Mononuclear cell (primary cell): ENCODE results near the gene PLAGL2. TPM values are rescaled to one million over a fixed set of nuclear protein-coding genes. Genes with fewer than 3 reads are reported as not detected.

Experiments
- H3K27me3 ChIP-seq: 2 replicates; pipeline ENCODE4 v1.6.0; 2011; ENCODE audit warnings: low read length, control low read depth; ENCODE audit not compliant: insufficient read depth
- H3K4me1 ChIP-seq: 2 replicates; pipeline ENCODE4 v1.5.1; 2011; ENCODE audit warnings: mild to moderate bottlenecking, low read length, control low read depth; ENCODE audit not compliant: insufficient read depth
- H3K4me3 ChIP-seq: 2 replicates; pipeline ENCODE4 v1.5.1; 2011; ENCODE audit warnings: mild to moderate bottlenecking, low read length, moderate library complexity
- H3K9me3 ChIP-seq: 2 replicates; pipeline ENCODE4 v1.5.1; 2011; ENCODE audit warnings: low read depth, mild to moderate bottlenecking, control low read depth, low read length
- total RNA-seq: library from RNA; depleted of rRNA; stranded (reverse); fragments of >200 nt; gene quantifications from one replicate; pipeline ENCODE4 v1.2.3, GENCODE V29; 2012

Gene PLAGL2
- total RNA-seq, 1 donor, result 14.1 TPM

GRCh38 chr20:32160341-32160740 is 47.2 kb downstream of the PLAGL2 start:
- no peaks in the 10 kb centered on the region for H3K9me3 ChIP-seq
- peaks cover 6% of the 10 kb centered on the region for H3K4me1 ChIP-seq
- no peaks in the 10 kb centered on the region for H3K27me3 ChIP-seq
- no peak overlapping the region for H3K4me3 ChIP-seq

- H3K4me3 ChIP-seq, result no peak overlapping the region
- no peaks in the 10 kb centered on the region for H3K9me3 ChIP-seq
- peaks cover 9% of the 10 kb centered on the region for H3K4me1 ChIP-seq
- H3K27me3 ChIP-seq, result no peaks in the 10 kb centered on the region
These were observed 47.7 kb downstream of the PLAGL2 start for GRCh38 chr20:32159766-32160221.

- H3K27me3 ChIP-seq, result no peaks in the 10 kb centered on the region
- H3K4me1 ChIP-seq, result peaks cover 14% of the 10 kb centered on the region
- H3K9me3 ChIP-seq, result no peaks in the 10 kb centered on the region
These were observed 48.4 kb downstream of the PLAGL2 start for GRCh38 chr20:32158943-32159660.

GRCh38 chr20:32158351-32158750 is 49.2 kb downstream of the PLAGL2 start:
- Histone ChIP-seq H3K4me3 (no peak overlapping the region), H3K4me1 (peaks cover 14% of the 10 kb centered on the region), H3K9me3 (no peaks in the 10 kb centered on the region), H3K27me3 (no peaks in the 10 kb centered on the region)

More at GRCh38 chr20:32158943-32159660, 48.4 kb downstream of the PLAGL2 start:
- no peak overlapping the region for H3K4me3 ChIP-seq

- Histone ChIP-seq H3K9me3 (no peaks in the 10 kb centered on the region), H3K4me1 (peaks cover 14% of the 10 kb centered on the region), H3K27me3 (no peaks in the 10 kb centered on the region), H3K4me3 (no peak overlapping the region)
These were observed 49.9 kb downstream of the PLAGL2 start for GRCh38 chr20:32157611-32158010.

GRCh38 chr20:32155017-32155981 is 52.2 kb downstream of the PLAGL2 start:
- no peak overlapping the region for H3K4me3 ChIP-seq
- H3K27me3 ChIP-seq, result no peaks in the 10 kb centered on the region
- H3K9me3 ChIP-seq, result no peaks in the 10 kb centered on the region
- H3K4me1 ChIP-seq, result peaks cover 14% of the 10 kb centered on the region

- Histone ChIP-seq H3K4me1 (peaks cover 14% of the 10 kb centered on the region), H3K9me3 (no peaks in the 10 kb centered on the region), H3K27me3 (no peaks in the 10 kb centered on the region), H3K4me3 (no peak overlapping the region)
These were observed 53.8 kb downstream of the PLAGL2 start for GRCh38 chr20:32153771-32154170.

GRCh38 chr20:32153156-32153665 is 54.3 kb downstream of the PLAGL2 start:
- Histone ChIP-seq H3K4me1 (peaks cover 14% of the 10 kb centered on the region), H3K4me3 (no peak overlapping the region), H3K9me3 (no peaks in the 10 kb centered on the region), H3K27me3 (no peaks in the 10 kb centered on the region)

GRCh38 chr20:32152421-32153155 is 55.0 kb downstream of the PLAGL2 start:
- peaks cover 14% of the 10 kb centered on the region for H3K4me1 ChIP-seq
- no peak overlapping the region for H3K4me3 ChIP-seq
- H3K9me3 ChIP-seq, result no peaks in the 10 kb centered on the region
- H3K27me3 ChIP-seq, result no peaks in the 10 kb centered on the region

- H3K9me3 ChIP-seq, result no peaks in the 10 kb centered on the region
- no peaks in the 10 kb centered on the region for H3K27me3 ChIP-seq
- H3K4me1 ChIP-seq, result peaks cover 8% of the 10 kb centered on the region
- no peak overlapping the region for H3K4me3 ChIP-seq
These were observed 57.2 kb downstream of the PLAGL2 start for GRCh38 chr20:32150291-32150848.

GRCh38 chr20:32149566-32150170 is 57.9 kb downstream of the PLAGL2 start:
- H3K9me3 ChIP-seq, result no peaks in the 10 kb centered on the region
- H3K4me1 ChIP-seq, result peaks cover 3% of the 10 kb centered on the region
- H3K27me3 ChIP-seq, result no peaks in the 10 kb centered on the region
- no peak overlapping the region for H3K4me3 ChIP-seq

- Histone ChIP-seq H3K9me3 (no peaks in the 10 kb centered on the region), H3K27me3 (no peaks in the 10 kb centered on the region), H3K4me3 (no peak overlapping the region), H3K4me1 (no peaks in the 10 kb centered on the region)
These were observed 62.5 kb downstream of the PLAGL2 start for GRCh38 chr20:32144898-32145662.

- H3K9me3 ChIP-seq, result no peaks in the 10 kb centered on the region
- H3K4me1 ChIP-seq, result no peaks in the 10 kb centered on the region
- H3K4me3 ChIP-seq, result no peak overlapping the region
- no peaks in the 10 kb centered on the region for H3K27me3 ChIP-seq
These were observed 64.6 kb downstream of the PLAGL2 start for GRCh38 chr20:32142991-32143390.
